ENCODE data around the gene SLC12A9.

The SLC12A9 gene

GRCh38 chr7:100863406-100863950 is 11.0 kb downstream of the SLC12A9 start:
- no peak for DNase-seq

GRCh38 chr7:100864263-100864845 is 11.8 kb downstream of the SLC12A9 start:
- DNase-seq = no peak

GRCh38 chr7:100865372-100865911 is 12.9 kb downstream of the SLC12A9 start:
- no peak for DNase-seq

- DNase-seq = no peak
Measured at GRCh38 chr7:100865938-100866728, 13.6 kb downstream of the SLC12A9 start.

- DNase-seq = no peak
Measured at GRCh38 chr7:100866729-100867039, 14.2 kb downstream of the SLC12A9 start.

GRCh38 chr7:100867040-100867775 is 14.7 kb downstream of the SLC12A9 start, which contains the start of gene TRIP6:
TSS of gene TRIP6 (plus strand) at chr7:100867387. CDS start at chr7:100867498, 111 bp downstream.
- DNase-seq = no peak

- DNase-seq = no peak
Measured at GRCh38 chr7:100867776-100868485, 15.4 kb downstream of the SLC12A9 start.

GRCh38 chr7:100873599-100874299 is 21.2 kb downstream of the SLC12A9 start:
- DNase-seq = no peak

- no peak for DNase-seq
Measured at GRCh38 chr7:100874300-100874576, 21.7 kb downstream of the SLC12A9 start.

GRCh38 chr7:100874577-100875355 is 22.3 kb downstream of the SLC12A9 start, which contains the start of gene SRRT:
TSS of gene SRRT (plus strand) at chr7:100875103. CDS start at chr7:100875591, 488 bp downstream.
- DNase-seq = peak; percentile 92 to 99

GRCh38 chr7:100875356-100875751 is 22.8 kb downstream of the SLC12A9 start:
- no peak for DNase-seq

- DNase-seq = no peak
Measured at GRCh38 chr7:100878013-100878412, 25.5 kb downstream of the SLC12A9 start.

- DNase-seq = no peak
Measured at GRCh38 chr7:100878685-100879084, 26.2 kb downstream of the SLC12A9 start.

- DNase-seq = no peak
Measured at GRCh38 chr7:100879685-100880261, 27.3 kb downstream of the SLC12A9 start.

- DNase-seq = no peak
Measured at GRCh38 chr7:100880645-100881044, 28.1 kb downstream of the SLC12A9 start.

GRCh38 chr7:100881136-100881535 is 28.6 kb downstream of the SLC12A9 start:
- DNase-seq = no peak

- DNase-seq = no peak
Measured at GRCh38 chr7:100882201-100882600, 29.7 kb downstream of the SLC12A9 start.

GRCh38 chr7:100882785-100883526 is 30.4 kb downstream of the SLC12A9 start:
- DNase-seq = no peak

GRCh38 chr7:100884736-100885439 is 32.4 kb downstream of the SLC12A9 start:
- no peak for DNase-seq

Data from NCI-H187 (cell line).